Activated naive CD8-positive, alpha-beta T cell treated with anti-CD3 and anti-CD28 coated beads, Interleukin-2, amount 10 ng/mL, durations not matched to agents 7 days and 5 days (primary cell): ENCODE measurements around the gene ERN2. TPM values are rescaled to one million over a fixed set of nuclear protein-coding genes. Genes with fewer than 3 reads are reported as not detected.
"Not testable (repeated sequence)": the region's sequence is repeated elsewhere in the genome, so short reads cannot be mapped to it uniquely, and the experiment has no call there.

ENCODE experiments used
- ATAC-seq: fragments of 150-1000 bp; cut with Tn5 transposase; one replicate; pipeline ENCODE4 v1.10.0; 2021; ENCODE audit warnings: low read depth, moderate library complexity
- POLR2A ChIA-PET: fragments of 350-600 bp; sonication (Branson Sonifier 250); formaldehyde crosslinking; loops from one replicate; lab custom pipeline; 2021; ENCODE audit warnings: antibody characterized with exemption; lab: Charles Lee
- DNase-seq: peaks from one replicate; pipeline ENCODE4 v3.0.0; 2021
- H3K27ac Mint-ChIP-seq: one replicate; pipeline ENCODE4 v1.8.0; 2022; ENCODE audit warnings: mild to moderate bottlenecking, mixed read lengths
- H3K27me3 Mint-ChIP-seq: one replicate; pipeline ENCODE4 v1.8.0; 2022; ENCODE audit warnings: mild to moderate bottlenecking, moderate library complexity, mixed read lengths
- H3K36me3 Mint-ChIP-seq: one replicate; pipeline ENCODE4 v1.8.0; 2021; ENCODE audit warnings: mild to moderate bottlenecking, mixed read lengths
- H3K4me1 Mint-ChIP-seq: one replicate; pipeline ENCODE4 v1.8.0; 2021; ENCODE audit warnings: mixed read lengths
- H3K4me3 Mint-ChIP-seq: one replicate; pipeline ENCODE4 v1.8.0; 2022; ENCODE audit warnings: mild to moderate bottlenecking, moderate library complexity, mixed read lengths
- H3K9me3 Mint-ChIP-seq: one replicate; pipeline ENCODE4 v1.8.0; 2021; ENCODE audit warnings: mixed read lengths
- total RNA-seq, 2 experiments: library from RNA; stranded (reverse); gene quantifications; one replicate each; pipeline ENCODE4 v1.2.3, GENCODE V29; 2021

ERN2 gene
- total RNA-seq, 2 experiments from 2014 or later, result not detected

GRCh38 chr16:23734176-23734893 lies 21.3 kb upstream of the ERN2 start:
- H3K4me1 Mint-ChIP-seq, result peaks cover 7% of the 10 kb centered on the region
- no peaks in the 10 kb centered on the region for H3K36me3 Mint-ChIP-seq
- peaks cover 21% of the 10 kb centered on the region for H3K27me3 Mint-ChIP-seq
- no peak overlapping the region for H3K4me3 Mint-ChIP-seq
- ATAC-seq (no peak), DNase-seq (no peak)
- no peak overlapping the region for H3K27ac Mint-ChIP-seq
- no peaks in the 10 kb centered on the region for H3K9me3 Mint-ChIP-seq
- POLR2A ChIA-PET, result no interaction called here

GRCh38 chr16:23729503-23730424 lies 16.7 kb upstream of the ERN2 start:
- no peaks in the 10 kb centered on the region for H3K36me3 Mint-ChIP-seq

GRCh38 chr16:23728112-23728477 lies 15.1 kb upstream of the ERN2 start:
- Mint-ChIP-seq H3K27me3 (peaks cover 12% of the 10 kb centered on the region), H3K9me3 (peaks cover 2% of the 10 kb centered on the region), H3K27ac (no peak overlapping the region), H3K4me3 (no peak overlapping the region), H3K4me1 (peaks cover 4% of the 10 kb centered on the region), H3K36me3 (no peaks in the 10 kb centered on the region)
- POLR2A ChIA-PET, result no interaction called here
- ATAC-seq, result no peak
- DNase-seq, result no peak

More at GRCh38 chr16:23729503-23730424, 16.7 kb upstream of the ERN2 start:
- Mint-ChIP-seq H3K27me3 (peaks cover 9% of the 10 kb centered on the region), H3K9me3 (no peaks in the 10 kb centered on the region), H3K4me1 (peaks cover 4% of the 10 kb centered on the region), H3K4me3 (no peak overlapping the region), H3K27ac (no peak overlapping the region)
- no peak for ATAC-seq
- POLR2A ChIA-PET, result no interaction called here
- DNase-seq, result no peak

- Mint-ChIP-seq H3K4me3 (no peak overlapping the region), H3K9me3 (peaks cover 5% of the 10 kb centered on the region), H3K27ac (no peak overlapping the region), H3K4me1 (peaks cover 4% of the 10 kb centered on the region), H3K27me3 (peaks cover 5% of the 10 kb centered on the region), H3K36me3 (no peaks in the 10 kb centered on the region)
- DNase-seq, result no peak
- ATAC-seq, result no peak
- POLR2A ChIA-PET, result no interaction called here
These were observed 13.7 kb upstream of the ERN2 start for GRCh38 chr16:23726710-23727109.

- POLR2A ChIA-PET, result no interaction called here
- Mint-ChIP-seq H3K4me3 (no peak overlapping the region), H3K36me3 (no peaks in the 10 kb centered on the region), H3K27ac (no peak overlapping the region), H3K4me1 (peaks cover 2% of the 10 kb centered on the region), H3K9me3 (peaks cover 5% of the 10 kb centered on the region), H3K27me3 (peaks cover 2% of the 10 kb centered on the region)
- no peak for DNase-seq
- ATAC-seq, result no peak
These were observed 11.7 kb upstream of the ERN2 start for GRCh38 chr16:23724785-23725131.

- POLR2A ChIA-PET, result no interaction called here
- Mint-ChIP-seq H3K9me3 (peaks cover 5% of the 10 kb centered on the region), H3K36me3 (no peaks in the 10 kb centered on the region), H3K4me3 (no peak overlapping the region), H3K4me1 (peaks cover 2% of the 10 kb centered on the region), H3K27ac (no peak overlapping the region), H3K27me3 (peaks cover 2% of the 10 kb centered on the region)
- no peak for ATAC-seq
- DNase-seq, result no peak
These were observed 11.2 kb upstream of the ERN2 start for GRCh38 chr16:23724096-23724784.

GRCh38 chr16:23722613-23723240 lies 9.7 kb upstream of the ERN2 start:
- H3K4me3 Mint-ChIP-seq, H3K27ac Mint-ChIP-seq: not testable (repeated sequence)

GRCh38 chr16:23716484-23716883 lies 3.5 kb upstream of the ERN2 start:
- ATAC-seq, result no peak
- no peak overlapping the region for H3K27ac Mint-ChIP-seq
- H3K27me3 Mint-ChIP-seq, result peaks cover 44% of the 10 kb centered on the region
- no peak for DNase-seq
- no peak overlapping the region for H3K4me3 Mint-ChIP-seq
- H3K36me3 Mint-ChIP-seq, result peaks cover 1% of the 10 kb centered on the region
- no peaks in the 10 kb centered on the region for H3K9me3 Mint-ChIP-seq
- peaks cover 1% of the 10 kb centered on the region for H3K4me1 Mint-ChIP-seq
- POLR2A ChIA-PET, result no interaction called here

More at GRCh38 chr16:23722613-23723240, 9.7 kb upstream of the ERN2 start:
- DNase-seq, H3K9me3 Mint-ChIP-seq, H3K36me3 Mint-ChIP-seq, ATAC-seq, POLR2A ChIA-PET, H3K27me3 Mint-ChIP-seq, H3K4me1 Mint-ChIP-seq: not testable (repeated sequence)

- peaks cover 1% of the 10 kb centered on the region for H3K36me3 Mint-ChIP-seq
- peaks cover 41% of the 10 kb centered on the region for H3K27me3 Mint-ChIP-seq
- no peak overlapping the region for H3K27ac Mint-ChIP-seq
- peaks cover 1% of the 10 kb centered on the region for H3K4me1 Mint-ChIP-seq
- H3K4me3 Mint-ChIP-seq, result no peak overlapping the region
- DNase-seq, result no peak
- H3K9me3 Mint-ChIP-seq, result peaks cover 2% of the 10 kb centered on the region
- POLR2A ChIA-PET, result no interaction called here
- no peak for ATAC-seq
These were observed 1.2 kb downstream of the ERN2 start for GRCh38 chr16:23711785-23712184.

GRCh38 chr16:23710504-23710903 lies 2.5 kb downstream of the ERN2 start:
- H3K36me3 Mint-ChIP-seq, result peaks cover 1% of the 10 kb centered on the region
- H3K27me3 Mint-ChIP-seq, result peaks cover 39% of the 10 kb centered on the region
- H3K4me1 Mint-ChIP-seq, result peaks cover 1% of the 10 kb centered on the region
- H3K27ac Mint-ChIP-seq, result no peak overlapping the region
- ATAC-seq (no peak), DNase-seq (no peak)
- peaks cover 2% of the 10 kb centered on the region for H3K9me3 Mint-ChIP-seq
- POLR2A ChIA-PET, result no interaction called here
- H3K4me3 Mint-ChIP-seq, result no peak overlapping the region

GRCh38 chr16:23710008-23710407 lies 3.0 kb downstream of the ERN2 start:
- POLR2A ChIA-PET, result no interaction called here
- ATAC-seq (no peak), DNase-seq (no peak)
- Mint-ChIP-seq H3K4me1 (peaks cover 1% of the 10 kb centered on the region), H3K27ac (no peak overlapping the region), H3K4me3 (no peak overlapping the region), H3K9me3 (peaks cover 2% of the 10 kb centered on the region), H3K27me3 (peaks cover 37% of the 10 kb centered on the region), H3K36me3 (peaks cover 1% of the 10 kb centered on the region)

- peaks cover 1% of the 10 kb centered on the region for H3K36me3 Mint-ChIP-seq
- H3K4me3 Mint-ChIP-seq, result no peak overlapping the region
- no peak for ATAC-seq
- POLR2A ChIA-PET, result no interaction called here
- DNase-seq, result no peak
- H3K4me1 Mint-ChIP-seq, result peaks cover under 1% of the 10 kb centered on the region
- H3K27me3 Mint-ChIP-seq, result peaks cover 33% of the 10 kb centered on the region
- peaks cover 2% of the 10 kb centered on the region for H3K9me3 Mint-ChIP-seq
- no peak overlapping the region for H3K27ac Mint-ChIP-seq
These were observed 3.5 kb downstream of the ERN2 start for GRCh38 chr16:23709536-23709935.

- peaks cover 4% of the 10 kb centered on the region for H3K9me3 Mint-ChIP-seq
- DNase-seq (no peak), ATAC-seq (no peak)
- POLR2A ChIA-PET, result no interaction called here
- H3K36me3 Mint-ChIP-seq, result peaks cover 2% of the 10 kb centered on the region
- H3K4me1 Mint-ChIP-seq, result no peaks in the 10 kb centered on the region
- H3K4me3 Mint-ChIP-seq, result no peak overlapping the region
- H3K27me3 Mint-ChIP-seq, result peaks cover 14% of the 10 kb centered on the region
- no peak overlapping the region for H3K27ac Mint-ChIP-seq
These were observed 6.6 kb downstream of the ERN2 start for GRCh38 chr16:23706439-23706838.
